ENCODE measurements around the gene RNF17.

RNF17 gene

GRCh38 chr13:24894277-24894971 lies 130.5 kb downstream of the RNF17 start:
- no peak for DNase-seq

- DNase-seq, result no peak
These were observed 131.0 kb downstream of the RNF17 start for GRCh38 chr13:24894972-24895300.

- DNase-seq, result no peak
These were observed 132.1 kb downstream of the RNF17 start for GRCh38 chr13:24896061-24896460.

DNA sequence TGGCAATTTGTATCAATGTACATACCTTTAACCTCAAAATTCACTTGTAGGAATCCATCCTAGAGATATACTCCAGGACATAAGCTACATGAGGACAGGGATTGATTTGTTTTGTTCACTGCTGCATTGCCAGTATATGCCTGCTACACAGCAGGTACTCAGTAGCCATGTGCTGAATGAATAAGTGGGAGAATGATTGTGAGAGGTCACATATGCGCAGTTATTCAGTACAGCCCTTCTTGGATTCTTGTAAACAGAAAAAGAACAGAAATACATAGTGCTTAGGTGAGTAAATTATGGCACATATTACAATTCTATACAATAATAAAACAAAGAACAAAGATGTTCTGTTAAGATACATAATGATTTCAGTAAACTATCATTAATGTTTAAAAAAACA lies 133.3 kb downstream of the RNF17 start:
- no peak for DNase-seq

- no peak for DNase-seq
These were observed 135.6 kb downstream of the RNF17 start for GRCh38 chr13:24899601-24900000.

GRCh38 chr13:24900507-24900906 lies 136.5 kb downstream of the RNF17 start:
- DNase-seq, result no peak

- DNase-seq, result no peak
These were observed 141.3 kb downstream of the RNF17 start for GRCh38 chr13:24905242-24905641.

DNA sequence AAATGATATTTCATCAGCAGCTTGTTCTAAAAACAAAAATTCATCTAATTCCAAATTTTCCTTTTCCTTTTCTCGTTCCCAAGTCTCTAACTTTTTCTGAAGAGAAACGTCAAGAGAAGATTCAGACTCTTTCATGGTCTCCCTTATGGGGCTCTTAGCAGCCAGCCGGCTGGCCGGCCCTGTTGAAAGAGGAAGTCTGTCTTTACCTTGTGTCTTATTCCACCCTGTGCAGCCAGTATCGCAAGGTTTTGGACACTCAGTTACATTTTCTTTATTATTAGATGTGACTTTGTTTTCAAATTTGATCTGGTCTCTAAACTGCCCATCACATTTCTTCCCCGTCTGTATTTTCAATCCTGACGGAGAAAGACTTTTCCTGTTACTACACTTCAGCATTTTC lies 142.3 kb downstream of the RNF17 start:
- DNase-seq, result no peak

- DNase-seq, result no peak
These were observed 146.6 kb downstream of the RNF17 start for GRCh38 chr13:24910502-24911132.

DNA sequence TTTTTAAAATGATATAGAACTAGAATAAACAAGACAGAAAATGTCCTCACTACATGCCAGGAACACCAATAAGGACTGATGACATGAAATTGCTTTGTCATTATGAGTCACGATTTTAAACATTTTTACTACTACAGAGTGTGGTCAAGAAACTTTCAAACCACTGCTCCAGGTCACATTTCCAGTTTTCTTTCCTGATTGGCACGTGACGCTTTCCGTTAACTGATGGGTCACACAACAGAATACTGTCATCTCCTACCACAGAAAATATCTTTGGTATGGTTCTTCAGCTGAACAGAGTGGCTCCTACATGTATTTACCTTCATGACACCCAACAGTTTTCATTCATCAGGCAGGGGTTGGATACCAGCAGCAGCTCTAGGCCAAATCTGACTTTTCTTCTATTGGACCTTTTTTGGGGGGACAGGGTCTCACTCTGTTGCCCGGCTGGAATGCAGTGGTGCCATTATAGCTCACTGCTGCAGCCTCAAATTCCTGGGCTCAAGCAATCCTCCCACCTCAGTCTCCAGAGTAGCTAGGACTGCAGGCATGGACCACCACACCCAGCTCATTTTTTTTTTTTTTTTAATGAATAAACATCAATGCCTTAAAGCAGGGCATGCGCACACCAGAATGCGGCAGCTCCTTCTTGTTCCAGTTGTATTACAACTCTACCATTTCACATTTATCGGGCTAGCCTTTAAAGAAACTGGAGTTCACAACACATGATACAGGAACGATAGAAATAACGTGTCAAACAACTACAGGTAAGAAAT lies 147.4 kb downstream of the RNF17 start:
- no peak for DNase-seq

- no peak for DNase-seq
These were observed 152.5 kb downstream of the RNF17 start for GRCh38 chr13:24916464-24916863.

DNA sequence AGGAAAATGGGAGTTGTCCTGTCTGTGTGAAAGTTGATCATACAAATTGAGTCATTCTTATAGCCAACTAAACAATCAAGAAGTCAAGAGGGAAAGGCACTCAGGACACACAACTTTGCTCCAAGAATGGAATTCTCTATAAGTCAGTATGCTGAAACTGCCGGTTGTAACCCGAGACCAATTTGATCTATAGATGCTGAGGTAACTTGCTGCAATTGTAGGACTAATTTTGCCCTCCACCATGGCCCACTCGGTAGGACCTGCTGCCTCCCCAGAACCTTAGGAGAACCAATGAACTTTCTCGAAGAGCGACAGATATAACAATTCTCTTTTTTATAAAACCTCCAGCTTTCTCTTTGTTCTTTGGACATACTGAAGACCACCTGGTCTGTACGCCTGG lies 157.0 kb downstream of the RNF17 start:
- DNase-seq, result no peak

- DNase-seq, result no peak
These were observed 157.9 kb downstream of the RNF17 start for GRCh38 chr13:24921881-24922280.

DNA sequence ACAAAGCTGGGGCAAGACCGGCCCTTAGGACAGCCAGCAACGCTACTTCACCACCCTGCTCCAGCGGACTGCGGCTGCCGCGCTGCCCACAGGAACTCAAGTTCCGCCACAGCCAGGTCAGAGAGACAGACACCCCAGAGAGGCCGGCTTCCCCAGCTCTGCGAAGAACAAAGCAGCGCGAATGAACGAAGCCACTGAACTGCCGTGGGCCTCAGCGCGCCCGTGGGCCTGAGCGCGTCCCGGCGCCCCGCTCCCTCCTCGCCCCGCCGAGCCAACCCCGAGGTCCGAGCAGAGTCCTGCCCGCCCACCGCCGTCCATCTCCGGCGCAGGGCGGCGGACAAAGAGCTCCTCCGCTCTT lies 158.4 kb downstream of the RNF17 start:
- DNase-seq, result peak in 3 of 58 donors; percentile 2 to 30 (median 30)

- DNase-seq, result peak; percentile 55 to 98 (median 95)
These were observed 159.0 kb downstream of the RNF17 start for GRCh38 chr13:24922745-24923591.

- no peak for DNase-seq
These were observed 161.6 kb downstream of the RNF17 start for GRCh38 chr13:24925318-24926231.

GRCh38 chr13:24927810-24928404 lies 163.9 kb downstream of the RNF17 start:
- DNase-seq, result no peak

GRCh38 chr13:24929196-24929595 lies 165.2 kb downstream of the RNF17 start:
- DNase-seq, result no peak
